ENCODE measurements around the gene FGF16. TPM values are rescaled to one million over a fixed set of nuclear protein-coding genes. Genes with fewer than 3 reads are reported as not detected.

Gene FGF16
- total and polyA plus RNA-seq, 2 of the 8 experiments (the other 6 are each of a cell fraction or from before 2014, with no cell fraction given): 0.50 to 1.4 TPM

GRCh38 chrX:77446029-77446585, 1.1 kb upstream of the FGF16 start (continued):
- no peak for TF ChIP-seq E2F6 (IDR thresholded peaks at IDR 0.05)
- TF ChIP-seq RAD21 (IDR thresholded peaks at IDR 0.05 in 1 of 2, conservative IDR thresholded peaks at IDR 0.05 in 1 of 2; ENCODE audit: low read depth in 2 of 2, low read length in 2 of 2): peak; percentile 39 to 56
- TF ChIP-seq POLR2A (IDR thresholded peaks at IDR 0.05; ENCODE audit: control extremely low read depth in 1 of 2, low read depth in 2 of 2, low read length in 2 of 2): peak in 1 of 2 experiments; percentile 49; a peak in 1 of 3 replicates
